ENCODE measurements around the gene ERCC6. TPM values are rescaled to one million over a fixed set of nuclear protein-coding genes. Genes with fewer than 3 reads are reported as not detected.

The ERCC6 gene
- total RNA-seq, 1 experiment from 2014 or later, result 5.7 TPM

Other genes starting within 250 kb of the ERCC6 start
- not detected in 2 replicates for gene C10orf71, start 240.0 kb downstream of the ERCC6 start, total RNA-seq (2014; rRNA removed; shearing (Covaris generic))
- not detected in 2 replicates for gene DRGX, start 143.0 kb downstream of the ERCC6 start, total RNA-seq (2014; rRNA removed; shearing (Covaris generic))
- not detected in 2 replicates for gene SLC18A3, start 71.2 kb upstream of the ERCC6 start, total RNA-seq (2014; rRNA removed; shearing (Covaris generic))
- gene CHAT, start 74.9 kb upstream of the ERCC6 start, total RNA-seq (2014; rRNA removed; shearing (Covaris generic)), result not detected in 2 replicates
- not detected in 2 replicates for gene C10orf53, start 140.5 kb upstream of the ERCC6 start, total RNA-seq (2014; rRNA removed; shearing (Covaris generic))
- gene OGDHL, start 223.2 kb upstream of the ERCC6 start, total RNA-seq (2014; rRNA removed; shearing (Covaris generic)), result 0.37 and 1.1 TPM in 2 replicates

All from H4 (cell line).